ENCODE measurements around the gene RLN3. TPM values are rescaled to one million over a fixed set of nuclear protein-coding genes. Genes with fewer than 3 reads are reported as not detected.

RLN3 gene
- total RNA-seq, 1 donor: not detected

DNA sequence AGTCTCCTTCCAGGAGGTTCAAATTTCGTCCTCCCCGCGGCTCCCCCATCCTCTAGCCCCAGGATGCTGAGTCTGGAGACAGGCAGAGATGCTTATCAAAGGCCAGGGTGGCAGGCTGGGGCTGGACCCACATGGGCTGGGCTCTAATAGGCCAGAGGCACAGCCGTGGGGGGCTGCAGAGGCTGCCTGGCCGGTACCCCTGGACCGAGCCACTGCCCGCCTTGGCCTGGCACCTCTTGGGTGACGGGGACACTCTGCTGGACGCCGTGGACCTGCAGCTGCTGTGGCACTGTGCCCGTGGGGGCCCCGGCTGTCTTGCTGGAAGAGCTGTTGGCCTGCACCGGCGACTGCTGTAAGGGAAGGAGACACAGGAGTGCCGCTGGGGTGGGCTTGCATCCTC is 47.6 kb upstream of the RLN3 start:
- Histone ChIP-seq H3K36me3 (ENCODE audit: insufficient read depth, low read length) (peaks cover 8% of the 10 kb centered on the region), H3K79me2 (ENCODE audit: insufficient read depth, low read length) (no peaks in the 10 kb centered on the region), H3K4me3 (ENCODE audit: insufficient read depth, low read length) (no peak overlapping the region), H3K4me2 (ENCODE audit: insufficient read depth, low read length) (no peak overlapping the region), H3K27ac (ENCODE audit: low read depth, low read length) (no peak overlapping the region), H2AFZ (ENCODE audit: low read length) (no peak overlapping the region), H4K20me1 (ENCODE audit: insufficient read depth, low read length) (no peaks in the 10 kb centered on the region), H3K9me3 (ENCODE audit: low read depth, low read length) (no peaks in the 10 kb centered on the region), H3K27me3 (ENCODE audit: insufficient read depth, low read length) (no peaks in the 10 kb centered on the region), H3K4me1 (ENCODE audit: insufficient read depth, low read length) (no peaks in the 10 kb centered on the region)
- TF ChIP-seq, protein P1, sequence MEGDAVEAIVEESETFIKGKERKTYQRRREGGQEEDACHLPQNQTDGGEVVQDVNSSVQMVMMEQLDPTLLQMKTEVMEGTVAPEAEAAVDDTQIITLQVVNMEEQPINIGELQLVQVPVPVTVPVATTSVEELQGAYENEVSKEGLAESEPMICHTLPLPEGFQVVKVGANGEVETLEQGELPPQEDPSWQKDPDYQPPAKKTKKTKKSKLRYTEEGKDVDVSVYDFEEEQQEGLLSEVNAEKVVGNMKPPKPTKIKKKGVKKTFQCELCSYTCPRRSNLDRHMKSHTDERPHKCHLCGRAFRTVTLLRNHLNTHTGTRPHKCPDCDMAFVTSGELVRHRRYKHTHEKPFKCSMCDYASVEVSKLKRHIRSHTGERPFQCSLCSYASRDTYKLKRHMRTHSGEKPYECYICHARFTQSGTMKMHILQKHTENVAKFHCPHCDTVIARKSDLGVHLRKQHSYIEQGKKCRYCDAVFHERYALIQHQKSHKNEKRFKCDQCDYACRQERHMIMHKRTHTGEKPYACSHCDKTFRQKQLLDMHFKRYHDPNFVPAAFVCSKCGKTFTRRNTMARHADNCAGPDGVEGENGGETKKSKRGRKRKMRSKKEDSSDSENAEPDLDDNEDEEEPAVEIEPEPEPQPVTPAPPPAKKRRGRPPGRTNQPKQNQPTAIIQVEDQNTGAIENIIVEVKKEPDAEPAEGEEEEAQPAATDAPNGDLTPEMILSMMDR (IDR thresholded peaks at IDR 0.05; ENCODE audit: extremely low read depth, low read depth, low read length): no peak
- DNase-seq (ENCODE audit: insufficient read length, low spot score, missing footprints): no peak

DNA sequence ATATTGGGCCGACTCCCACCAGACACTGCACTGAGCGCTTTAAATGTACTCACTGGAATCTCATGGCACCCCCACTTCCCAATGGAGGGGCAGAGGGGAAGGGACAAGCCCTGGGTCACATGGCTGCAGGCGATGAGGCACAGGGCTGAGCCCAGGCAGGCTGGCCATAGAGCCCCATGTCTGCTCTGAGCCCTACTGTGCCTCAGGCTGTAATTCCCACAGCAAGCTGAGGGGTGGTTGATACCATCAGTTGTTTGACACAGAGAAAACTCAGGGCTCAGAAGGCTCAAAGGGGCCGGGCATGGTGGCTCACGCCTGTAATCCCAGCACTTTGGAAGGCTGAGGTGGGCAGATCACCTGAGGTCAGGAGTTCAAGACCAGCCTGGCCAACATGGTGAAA is 46.9 kb upstream of the RLN3 start:
- TF ChIP-seq, protein P1 (IDR thresholded peaks at IDR 0.05; ENCODE audit: extremely low read depth, low read depth, low read length): no peak
- peak; percentile 19 for DNase-seq (ENCODE audit: insufficient read length, low spot score, missing footprints)
- no peaks in the 10 kb centered on the region for H3K79me2 ChIP-seq (ENCODE audit: insufficient read depth, low read length)
- H3K4me1 ChIP-seq (ENCODE audit: insufficient read depth, low read length): no peaks in the 10 kb centered on the region
- no peak overlapping the region for H3K4me2 ChIP-seq (ENCODE audit: insufficient read depth, low read length)
- H3K36me3 ChIP-seq (ENCODE audit: insufficient read depth, low read length): peaks cover 5% of the 10 kb centered on the region
- no peaks in the 10 kb centered on the region for H3K27me3 ChIP-seq (ENCODE audit: insufficient read depth, low read length)
- no peaks in the 10 kb centered on the region for H4K20me1 ChIP-seq (ENCODE audit: insufficient read depth, low read length)
- H2AFZ ChIP-seq (ENCODE audit: low read length): no peak overlapping the region
- no peaks in the 10 kb centered on the region for H3K9me3 ChIP-seq (ENCODE audit: low read depth, low read length)
- no peak overlapping the region for H3K4me3 ChIP-seq (ENCODE audit: insufficient read depth, low read length)
- no peak overlapping the region for H3K27ac ChIP-seq (ENCODE audit: low read depth, low read length)

DNA sequence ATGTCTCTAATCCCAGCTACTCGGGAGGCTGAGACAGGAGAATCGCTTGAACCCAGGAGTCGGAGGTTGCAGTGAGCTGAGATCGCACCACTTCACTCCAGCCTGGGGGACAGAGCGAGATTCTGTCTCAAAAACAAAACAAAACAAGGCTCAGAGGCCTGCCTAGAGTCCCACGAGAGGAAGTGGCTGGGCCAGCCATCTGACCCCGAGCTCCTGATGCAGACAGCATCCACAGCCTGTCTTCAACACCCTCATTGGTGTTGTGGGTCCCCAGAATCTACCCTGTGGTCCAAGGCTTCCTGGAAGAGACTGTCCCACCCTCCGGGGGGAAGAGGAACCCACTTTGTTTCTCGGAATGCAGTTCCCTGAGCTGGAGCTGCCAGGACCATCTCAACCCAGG is 46.5 kb upstream of the RLN3 start:
- TF ChIP-seq, protein P1 (IDR thresholded peaks at IDR 0.05; ENCODE audit: extremely low read depth, low read depth, low read length): no peak
- no peaks in the 10 kb centered on the region for H3K9me3 ChIP-seq (ENCODE audit: low read depth, low read length)
- no peak overlapping the region for H3K27ac ChIP-seq (ENCODE audit: low read depth, low read length)
- H2AFZ ChIP-seq (ENCODE audit: low read length): no peak overlapping the region
- H3K79me2 ChIP-seq (ENCODE audit: insufficient read depth, low read length): no peaks in the 10 kb centered on the region
- peaks cover 5% of the 10 kb centered on the region for H3K36me3 ChIP-seq (ENCODE audit: insufficient read depth, low read length)
- H4K20me1 ChIP-seq (ENCODE audit: insufficient read depth, low read length): no peaks in the 10 kb centered on the region
- H3K4me1 ChIP-seq (ENCODE audit: insufficient read depth, low read length): peaks cover under 1% of the 10 kb centered on the region
- H3K4me2 ChIP-seq (ENCODE audit: insufficient read depth, low read length): no peak overlapping the region
- DNase-seq (ENCODE audit: insufficient read length, low spot score, missing footprints): peak; percentile 90
- H3K4me3 ChIP-seq (ENCODE audit: insufficient read depth, low read length): no peak overlapping the region
- H3K27me3 ChIP-seq (ENCODE audit: insufficient read depth, low read length): no peaks in the 10 kb centered on the region

DNA sequence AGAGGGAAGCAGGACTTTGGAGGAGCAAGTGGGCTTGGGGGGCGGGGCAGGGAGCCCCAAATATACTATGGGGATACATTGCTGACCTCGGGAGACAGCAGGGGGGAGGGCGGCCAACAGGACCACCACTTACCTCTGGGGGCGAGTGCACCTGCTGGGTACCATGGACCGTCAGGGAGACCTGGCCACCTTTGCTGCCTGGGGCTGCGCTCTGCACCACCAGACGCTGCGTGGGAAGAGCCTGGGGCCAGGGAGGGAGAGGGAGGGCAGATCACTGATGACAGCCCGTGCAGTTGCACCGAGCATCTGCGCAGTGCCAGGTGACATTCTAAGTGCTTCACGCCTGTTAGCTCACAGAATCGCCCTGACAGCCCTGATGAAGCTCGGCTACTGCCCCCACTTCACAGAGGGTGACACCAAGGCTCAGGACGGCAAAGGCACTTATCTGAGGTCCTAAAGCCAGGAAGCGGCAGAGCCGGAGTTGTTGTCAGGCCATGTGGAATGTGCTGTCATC is 45.9 kb upstream of the RLN3 start:
- no peaks in the 10 kb centered on the region for H3K79me2 ChIP-seq (ENCODE audit: insufficient read depth, low read length)
- H3K4me2 ChIP-seq (ENCODE audit: insufficient read depth, low read length): no peak overlapping the region
- H3K4me1 ChIP-seq (ENCODE audit: insufficient read depth, low read length): peaks cover 6% of the 10 kb centered on the region
- H3K9me3 ChIP-seq (ENCODE audit: low read depth, low read length): no peaks in the 10 kb centered on the region
- no peak overlapping the region for H3K4me3 ChIP-seq (ENCODE audit: insufficient read depth, low read length)
- DNase-seq (ENCODE audit: insufficient read length, low spot score, missing footprints): peak; percentile 84
- peaks cover 5% of the 10 kb centered on the region for H3K36me3 ChIP-seq (ENCODE audit: insufficient read depth, low read length)
- H2AFZ ChIP-seq (ENCODE audit: low read length): no peak overlapping the region
- no peaks in the 10 kb centered on the region for H4K20me1 ChIP-seq (ENCODE audit: insufficient read depth, low read length)
- no peaks in the 10 kb centered on the region for H3K27me3 ChIP-seq (ENCODE audit: insufficient read depth, low read length)
- TF ChIP-seq, protein P1 (IDR thresholded peaks at IDR 0.05; ENCODE audit: extremely low read depth, low read depth, low read length): no peak
- no peak overlapping the region for H3K27ac ChIP-seq (ENCODE audit: low read depth, low read length)

Data from osteoblast (primary cell).